IPS-11a (cell line): Measurements from ENCODE around the gene PSPN.

Source experiments
- H3K4me3 ChIP-seq: one replicate; pipeline ENCODE4 v1.5.1; 2013; ENCODE audit warnings: low read depth, low read length, control low read depth

Gene PSPN, protein sequence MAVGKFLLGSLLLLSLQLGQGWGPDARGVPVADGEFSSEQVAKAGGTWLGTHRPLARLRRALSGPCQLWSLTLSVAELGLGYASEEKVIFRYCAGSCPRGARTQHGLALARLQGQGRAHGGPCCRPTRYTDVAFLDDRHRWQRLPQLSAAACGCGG

DNA sequence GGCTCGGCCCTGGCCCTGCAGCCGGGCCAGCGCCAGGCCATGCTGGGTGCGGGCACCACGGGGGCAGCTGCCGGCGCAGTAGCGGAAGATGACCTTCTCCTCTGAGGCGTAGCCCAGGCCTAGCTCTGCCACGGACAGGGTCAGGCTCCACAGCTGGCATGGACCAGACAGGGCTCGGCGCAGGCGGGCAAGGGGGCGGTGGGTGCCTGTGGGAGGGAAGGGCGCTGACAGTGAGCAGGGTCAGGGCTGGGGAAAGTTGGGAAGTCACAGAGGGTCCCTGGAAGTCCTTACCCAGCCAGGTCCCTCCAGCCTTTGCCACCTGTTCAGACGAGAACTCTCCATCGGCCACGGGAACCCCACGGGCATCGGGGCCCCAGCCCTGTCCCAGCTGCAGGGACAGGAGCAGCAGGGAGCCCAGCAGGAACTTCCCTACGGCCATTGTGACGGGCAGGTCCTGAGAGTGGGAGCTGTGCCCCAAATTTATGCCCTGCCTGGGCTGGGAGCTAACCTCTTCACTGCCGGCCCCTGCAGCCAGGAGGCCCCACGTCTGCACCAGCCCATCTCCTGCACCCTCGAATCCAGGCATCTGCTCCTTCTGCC, at the start of gene PSPN:
PSPN (minus strand) TSS at position 523 of the 600 bp plus-strand sequence; CDS start at position 439, 84 bp downstream.
- H3K4me3 ChIP-seq, result no peak within 1 kb of the TSS

DNA sequence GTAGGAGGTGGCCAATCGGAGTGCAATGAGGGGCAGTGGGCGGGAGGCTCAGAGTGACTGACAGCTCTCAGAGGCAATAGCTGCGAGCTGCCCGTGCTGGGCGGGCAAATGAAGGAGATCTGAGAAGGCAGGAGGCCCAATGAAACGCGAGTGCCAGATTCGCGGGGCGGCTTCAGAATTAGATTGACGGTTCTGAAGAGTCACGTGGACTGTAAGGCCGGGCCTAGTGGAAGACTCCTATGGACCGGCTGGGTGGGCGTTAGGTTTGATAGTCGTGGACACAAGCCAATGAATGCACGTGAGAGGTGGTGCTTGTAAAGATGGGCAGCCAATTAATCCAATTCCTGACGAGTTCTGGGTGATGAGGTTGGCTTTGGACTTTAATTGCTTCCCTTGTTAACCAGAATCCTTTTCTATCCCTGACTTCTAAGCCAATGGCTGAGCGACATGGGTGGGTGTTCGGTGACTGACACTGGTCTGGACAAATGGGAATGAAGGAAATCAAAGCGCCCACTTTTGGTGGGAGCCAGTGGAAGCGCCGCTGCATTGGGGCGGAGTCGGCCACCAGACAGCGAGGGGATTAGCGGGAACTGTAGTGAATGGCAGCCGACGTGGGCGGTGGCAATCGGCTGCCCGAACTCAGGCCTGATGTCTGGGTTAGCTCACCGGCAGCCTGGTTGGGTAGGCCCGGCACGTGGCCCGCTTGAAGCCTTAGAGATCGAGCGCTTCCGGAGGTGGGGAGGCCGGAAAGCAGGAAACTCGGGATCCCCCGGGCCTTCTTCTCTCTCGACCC, 49.4 kb upstream of the PSPN start:
- no peak overlapping the region for H3K4me3 ChIP-seq

DNA sequence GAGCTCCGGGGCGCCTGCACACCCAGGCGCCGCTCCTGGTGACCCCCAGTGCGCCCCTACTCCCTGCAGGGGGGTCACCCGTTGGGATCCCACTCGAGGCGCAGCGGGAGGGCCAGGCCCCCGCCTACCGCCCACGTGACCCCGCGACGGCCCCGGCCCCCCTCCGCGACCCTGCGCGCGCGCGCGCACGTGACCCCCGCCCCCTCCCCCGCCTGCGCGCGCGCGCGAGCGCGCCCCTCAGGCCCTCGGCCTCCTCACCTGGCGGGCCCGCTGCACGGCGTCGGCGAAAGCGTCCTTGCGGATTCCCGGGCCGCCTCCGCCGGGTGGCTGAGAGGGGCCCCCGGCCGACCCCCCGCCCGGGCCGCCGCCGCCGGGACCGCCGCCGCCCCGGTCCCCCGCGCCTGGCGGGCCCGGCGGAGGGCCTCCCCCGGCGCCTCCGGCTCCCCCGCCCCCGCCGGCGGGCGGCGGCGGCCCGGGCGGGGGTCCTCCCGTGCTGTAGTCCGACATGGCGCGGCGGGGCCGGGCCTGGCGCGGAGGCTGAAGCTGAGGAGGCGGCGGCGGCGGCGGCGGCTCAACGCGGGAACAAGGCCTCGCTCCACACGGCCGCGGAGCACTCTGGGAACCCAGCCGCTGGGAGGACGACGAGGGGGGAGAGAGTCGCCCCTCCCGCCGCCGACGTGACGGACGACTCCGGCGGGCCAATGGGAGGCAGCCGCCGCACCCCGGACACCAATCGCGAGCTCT, 48.6 kb upstream of the PSPN start, which contains the start of gene KHSRP:
KHSRP (minus strand) TSS at position 617 of the 744 bp plus-strand sequence; CDS start at position 507, 110 bp downstream.
- H3K4me3 ChIP-seq, result peak within 1 kb of the TSS; percentile 97

DNA sequence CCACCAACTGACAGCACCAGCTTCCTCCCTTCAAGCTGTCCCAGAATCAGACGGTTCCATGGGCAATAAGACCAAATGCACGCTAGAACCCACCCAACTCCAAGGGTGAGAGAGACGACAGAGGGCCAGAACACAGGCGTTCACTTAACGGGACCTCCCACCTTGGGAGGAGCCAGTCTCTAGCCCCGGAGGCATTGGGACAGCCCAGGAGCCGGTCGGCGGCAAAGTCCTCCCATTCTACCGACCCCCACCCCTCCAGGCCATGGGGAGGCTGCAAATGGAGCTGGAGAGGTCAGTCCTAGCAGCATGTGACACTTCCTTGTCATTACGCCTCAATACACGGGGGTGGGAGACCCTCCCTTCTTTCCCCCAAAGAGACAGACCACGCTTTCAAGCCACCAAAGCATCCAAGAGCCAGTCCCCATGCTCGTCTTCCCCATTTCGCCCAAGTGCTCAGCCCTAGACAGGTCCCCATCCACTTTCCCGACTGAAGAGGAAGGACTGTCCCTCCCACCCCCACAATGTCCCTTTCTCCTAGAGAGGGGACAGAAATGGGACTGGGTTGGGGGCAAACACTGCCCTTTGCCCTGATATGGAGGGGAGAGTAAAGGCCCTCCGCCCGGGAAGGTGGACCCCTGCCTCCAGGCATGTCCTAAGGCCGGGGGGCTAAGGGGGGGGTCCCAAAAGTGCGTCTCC, 47.9 kb upstream of the PSPN start:
- peak overlapping the region; percentile 97 for H3K4me3 ChIP-seq

DNA sequence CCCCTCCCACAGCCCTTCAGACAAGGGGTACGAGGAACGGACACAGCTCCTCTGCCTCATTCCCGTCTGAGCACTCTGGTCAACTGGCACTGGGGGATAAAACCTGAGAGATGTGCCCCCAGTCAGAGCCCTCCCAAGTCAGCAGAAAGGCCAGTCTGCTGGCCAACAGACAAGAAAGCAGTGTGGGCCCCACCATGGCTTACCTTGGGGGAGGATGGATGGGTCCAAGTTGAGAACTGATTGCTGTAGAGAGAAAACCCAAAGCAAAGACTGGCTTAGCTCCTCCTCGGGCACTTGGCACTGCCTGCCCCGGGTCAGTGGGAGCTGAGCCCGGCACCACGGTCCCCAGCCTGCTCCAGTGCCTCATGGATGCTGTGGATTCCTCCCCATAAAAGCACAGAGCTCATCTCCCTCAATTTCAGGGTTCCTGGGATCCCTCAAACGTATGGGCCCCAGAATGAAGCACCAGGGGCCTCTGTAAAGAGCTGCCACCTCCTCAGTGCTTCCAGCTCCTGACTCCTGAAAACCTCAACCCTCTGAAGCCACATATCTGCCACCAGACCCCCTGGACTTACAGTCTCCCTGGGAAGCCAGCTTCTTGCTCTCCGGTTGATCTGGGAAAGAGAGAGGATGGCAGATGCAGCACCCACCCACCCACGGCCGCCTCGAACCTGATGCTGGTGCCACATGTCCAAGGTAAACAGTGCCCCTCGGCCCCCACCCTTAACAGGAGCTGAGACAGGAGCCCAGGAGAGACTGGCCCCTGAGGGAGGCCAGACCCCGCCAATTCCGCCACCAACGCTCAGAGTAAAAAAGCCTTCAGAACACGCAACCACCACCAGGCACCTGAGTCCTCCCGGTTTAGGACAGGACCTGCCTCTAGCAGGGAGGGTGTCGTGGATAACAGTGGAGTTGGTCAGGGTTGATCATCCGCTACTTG, 45.6 kb upstream of the PSPN start:
- H3K4me3 ChIP-seq, result no peak overlapping the region

DNA sequence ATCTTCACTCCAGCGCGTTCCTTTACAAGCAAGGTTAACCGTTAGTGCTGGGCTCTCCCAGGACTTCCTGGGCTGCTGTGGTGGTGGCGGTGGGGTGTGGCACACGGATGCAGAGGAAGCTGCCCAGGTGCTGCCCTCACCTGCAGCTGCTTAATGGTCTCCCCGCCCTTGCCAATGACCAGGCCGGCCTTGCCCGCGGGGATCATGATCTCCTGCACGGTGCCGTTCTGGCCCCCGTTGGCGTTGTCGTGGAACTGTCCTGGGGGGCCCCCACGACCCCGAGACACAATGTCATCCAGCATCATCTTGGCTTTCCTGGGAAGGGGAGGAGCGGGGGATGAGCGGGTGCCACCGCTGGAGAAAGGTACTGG, 42.8 kb upstream of the PSPN start:
- no peak overlapping the region for H3K4me3 ChIP-seq

DNA sequence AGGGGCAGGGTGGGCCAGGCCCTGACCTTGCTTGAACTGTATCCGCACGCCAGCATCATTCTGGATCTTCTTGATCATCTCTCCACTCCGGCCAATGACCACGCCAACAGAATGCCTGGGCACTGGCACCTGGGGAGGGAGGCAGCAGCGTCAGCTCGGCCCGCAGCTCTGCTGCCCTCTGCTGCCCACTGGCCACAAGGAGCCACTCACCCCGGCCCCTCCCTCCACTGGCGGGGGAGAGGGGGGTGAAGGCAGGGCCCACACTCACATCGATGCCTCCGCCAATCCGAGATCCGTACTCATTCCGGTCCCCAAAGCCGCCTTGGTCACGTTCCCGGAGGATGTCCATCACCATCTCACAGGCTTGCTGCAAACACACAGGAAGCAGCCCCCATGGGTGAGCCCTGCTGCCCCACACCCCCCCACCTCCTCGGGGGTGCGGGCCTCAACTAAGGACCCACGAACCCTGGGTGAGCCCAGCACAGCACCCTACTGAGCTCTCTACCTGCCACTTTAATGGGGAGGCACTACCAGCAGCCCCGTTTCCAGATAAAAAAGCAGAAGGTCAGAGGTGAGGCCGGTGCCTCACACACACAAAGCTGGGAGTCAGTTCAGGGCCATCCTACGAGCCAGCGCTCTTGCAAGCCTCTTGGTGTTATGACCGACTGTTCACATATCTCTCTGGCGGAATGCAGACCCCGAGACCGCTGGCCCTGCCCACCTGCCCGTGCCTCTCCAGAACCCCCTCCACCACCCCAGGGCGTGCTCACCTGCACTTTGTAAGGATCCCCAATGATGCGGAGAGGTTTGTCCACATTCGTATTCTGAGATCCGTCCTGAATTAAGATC, 42.2 kb upstream of the PSPN start:
- no peak overlapping the region for H3K4me3 ChIP-seq

DNA sequence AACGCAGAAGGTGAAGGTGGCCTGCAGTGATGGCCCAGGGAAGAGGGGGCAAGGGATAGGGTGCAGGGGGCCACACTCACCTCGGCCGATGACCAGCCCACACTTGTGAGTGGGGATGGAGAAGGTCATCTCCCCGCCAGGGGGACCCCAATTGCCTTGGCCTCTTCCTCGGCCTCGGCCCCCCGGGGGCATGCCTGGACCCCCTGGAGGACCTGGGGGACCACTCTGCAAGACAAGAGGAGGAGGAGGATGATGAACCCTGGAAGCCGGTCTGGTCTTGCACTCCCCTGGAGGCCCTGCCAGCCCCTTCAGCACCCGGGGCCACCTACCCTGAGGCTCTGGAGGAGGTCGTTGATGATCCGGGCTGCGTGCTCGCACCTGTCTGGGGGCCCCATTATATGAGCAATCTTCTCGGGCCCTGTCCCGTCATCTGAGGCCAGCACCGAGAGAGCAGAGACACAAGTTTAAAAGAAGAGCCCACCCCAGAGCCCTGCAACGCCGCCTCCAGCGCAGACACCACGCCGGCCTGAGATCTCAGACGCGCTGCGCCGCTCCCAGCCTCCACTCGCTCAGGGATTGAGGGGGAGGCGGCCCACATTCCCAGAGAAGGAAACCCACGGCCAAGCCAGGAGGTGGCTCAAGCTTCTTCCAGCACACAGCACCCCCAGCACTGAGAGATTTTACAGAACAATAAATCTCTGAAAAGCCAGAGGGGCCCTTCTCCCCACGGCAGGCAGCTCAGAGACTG, 41.1 kb upstream of the PSPN start:
- H3K4me3 ChIP-seq, result no peak overlapping the region

DNA sequence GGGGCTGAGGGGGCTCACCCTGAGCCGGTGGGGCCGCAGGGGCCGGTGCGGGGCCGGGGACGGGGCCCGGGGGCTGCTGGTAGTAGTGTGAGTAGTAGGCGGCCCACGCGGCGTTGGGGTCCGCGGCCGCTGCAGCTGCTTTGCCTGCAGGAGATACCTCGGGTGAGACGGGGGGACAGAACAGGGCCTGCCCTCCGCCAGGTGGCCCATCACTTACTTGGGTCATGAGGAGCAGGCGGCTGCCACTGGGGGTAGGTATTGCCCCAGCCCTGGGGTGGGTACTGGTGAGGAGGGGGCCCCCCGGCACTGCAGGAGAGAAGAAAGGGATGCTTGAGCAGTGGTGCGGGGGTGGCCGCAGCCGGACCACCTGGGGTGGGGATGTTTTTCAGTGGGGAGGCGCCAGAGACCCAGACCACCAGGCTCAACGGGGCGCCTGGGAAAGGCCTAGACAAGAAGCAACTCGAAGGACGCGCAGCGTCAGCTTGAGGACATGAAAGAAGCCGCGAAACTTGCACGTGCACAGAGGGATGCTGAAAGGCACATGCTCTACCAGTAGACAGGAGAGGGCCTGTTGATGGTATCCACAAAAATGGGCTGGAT, 40.0 kb upstream of the PSPN start:
- H3K4me3 ChIP-seq, result no peak overlapping the region

DNA sequence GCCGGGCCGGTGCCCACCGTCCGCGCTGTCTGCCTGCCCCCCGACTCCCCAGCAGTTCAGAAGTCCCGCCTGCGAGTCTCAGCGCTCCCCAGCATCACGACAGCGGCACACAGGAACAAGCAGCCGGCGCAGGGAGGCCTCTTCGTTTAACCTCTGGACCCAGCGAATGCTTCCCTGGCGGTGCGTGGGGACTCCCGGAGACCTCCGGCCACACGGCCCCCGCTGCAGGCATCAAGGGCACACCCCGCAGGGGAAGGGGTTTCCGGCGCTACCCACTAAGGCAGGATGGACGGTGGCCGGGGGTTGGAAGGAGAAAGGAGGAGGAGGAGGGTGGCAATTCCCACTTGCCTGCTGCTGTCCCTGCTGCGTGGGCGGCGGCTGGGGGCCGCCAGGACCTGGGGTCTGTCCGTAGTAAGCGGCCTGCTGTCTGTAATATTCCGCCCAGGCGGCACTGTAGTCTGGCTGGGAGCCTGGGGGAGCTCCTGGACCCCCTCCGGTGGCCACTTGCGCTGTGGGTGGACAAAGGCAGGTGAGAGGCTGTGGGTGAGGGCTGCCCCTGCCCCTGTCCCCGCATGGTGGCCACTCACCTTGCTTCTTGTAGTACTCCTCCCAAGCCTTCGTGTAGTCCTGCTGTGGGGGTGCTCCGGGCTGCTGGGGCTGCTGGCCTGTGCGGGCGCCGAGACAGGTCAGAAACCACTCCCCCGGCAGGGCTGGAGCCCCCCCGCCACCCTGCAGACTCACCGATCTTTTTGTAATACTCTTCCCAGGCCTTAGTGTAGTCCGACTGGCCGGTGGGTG, 39.3 kb upstream of the PSPN start:
- H3K4me3 ChIP-seq, result no peak overlapping the region

DNA sequence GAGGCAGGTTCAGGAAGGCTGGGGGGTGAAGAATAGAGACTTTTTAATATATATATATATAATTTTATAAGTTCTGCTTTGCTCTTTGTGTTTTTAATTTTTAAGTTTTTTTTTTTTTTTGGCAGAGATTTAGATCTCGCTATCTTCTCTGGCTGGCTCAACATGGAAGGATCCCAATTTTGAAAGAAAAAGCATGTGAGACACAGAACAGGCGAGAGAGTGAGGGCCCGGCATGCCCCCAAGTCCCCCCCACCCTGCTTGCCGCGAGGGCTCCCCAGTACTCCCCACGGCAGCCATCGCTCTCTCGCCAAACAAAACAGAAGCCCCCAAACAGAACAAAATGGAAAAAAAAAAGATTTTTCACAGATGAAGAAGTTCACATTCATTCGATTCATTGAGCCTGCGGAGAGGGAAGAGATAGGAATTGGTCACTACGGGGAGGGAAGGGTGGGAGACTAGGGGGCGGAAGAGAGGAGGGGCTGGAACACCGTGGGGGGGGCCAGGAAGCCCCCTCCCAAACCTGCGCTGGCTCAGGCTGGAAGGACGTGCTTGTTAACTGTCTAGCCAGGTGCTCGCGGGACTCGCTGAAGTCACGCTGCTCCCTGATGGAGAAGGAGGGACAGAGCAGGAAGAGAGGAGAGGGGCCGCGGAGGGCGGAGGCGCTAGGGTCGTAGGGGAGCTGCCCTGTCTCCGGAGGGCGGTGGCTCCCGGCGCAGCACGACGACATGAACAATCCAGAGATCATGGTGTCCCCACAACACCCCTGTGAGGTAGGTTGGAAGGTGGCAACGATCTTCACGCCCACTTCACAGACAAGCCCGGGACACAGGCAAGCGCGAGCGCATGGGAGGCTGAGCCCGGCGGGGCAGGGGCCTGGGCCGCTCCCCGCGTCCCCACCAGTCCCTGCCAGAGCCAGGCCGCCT, 38.2 kb upstream of the PSPN start:
- H3K4me3 ChIP-seq, result no peak overlapping the region

DNA sequence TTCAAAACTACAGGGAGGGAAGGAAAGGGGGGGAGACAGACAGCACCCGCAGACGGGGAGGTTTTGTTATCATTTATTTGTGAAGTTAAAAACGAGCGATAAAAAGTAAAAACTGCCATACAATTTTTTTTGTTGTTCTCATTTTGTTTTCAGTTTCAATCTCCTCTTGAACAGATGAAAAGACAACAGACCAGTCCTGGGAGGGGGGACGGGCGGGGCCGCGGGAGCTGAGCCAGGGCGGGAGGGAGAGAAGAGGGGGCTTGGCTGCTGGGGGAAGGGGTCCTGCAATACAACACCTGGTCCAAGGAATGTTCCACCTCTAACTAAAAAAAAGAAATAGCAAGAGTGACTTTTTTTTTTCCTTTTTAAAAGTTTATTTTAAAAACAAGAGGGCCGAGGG, 37.6 kb upstream of the PSPN start:
- H3K4me3 ChIP-seq, result no peak overlapping the region

DNA sequence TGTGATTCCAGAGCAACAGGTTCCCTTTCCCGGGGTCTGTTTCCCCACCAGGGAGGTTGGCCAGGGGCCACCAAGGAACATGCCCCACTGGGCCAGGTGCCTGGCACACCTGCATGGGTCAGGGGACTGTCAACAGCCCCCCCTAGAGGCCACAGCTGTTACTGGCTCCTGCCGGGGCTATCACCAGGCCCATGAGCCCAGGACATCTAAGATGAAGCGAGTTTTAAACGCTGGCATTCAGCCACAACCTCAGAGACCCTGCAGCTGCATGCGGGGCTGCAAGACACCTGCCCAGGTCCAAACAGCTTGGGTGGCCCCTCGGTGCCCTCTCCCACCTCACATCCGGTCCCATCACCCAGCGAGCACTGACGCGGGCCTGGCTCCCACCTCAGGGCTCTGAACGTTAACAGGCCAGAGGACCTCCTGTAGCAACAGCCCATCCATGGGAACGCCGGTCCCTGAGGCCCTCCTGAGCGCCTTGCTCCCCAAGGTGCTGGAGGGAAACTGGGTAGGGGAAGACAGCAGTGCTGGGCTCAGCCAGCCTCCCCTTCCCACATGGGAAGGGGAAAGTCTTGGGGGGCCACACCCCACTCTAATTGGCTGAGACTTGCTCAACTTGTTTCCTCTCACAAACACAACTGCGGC, 36.8 kb upstream of the PSPN start:
- no peak overlapping the region for H3K4me3 ChIP-seq

DNA sequence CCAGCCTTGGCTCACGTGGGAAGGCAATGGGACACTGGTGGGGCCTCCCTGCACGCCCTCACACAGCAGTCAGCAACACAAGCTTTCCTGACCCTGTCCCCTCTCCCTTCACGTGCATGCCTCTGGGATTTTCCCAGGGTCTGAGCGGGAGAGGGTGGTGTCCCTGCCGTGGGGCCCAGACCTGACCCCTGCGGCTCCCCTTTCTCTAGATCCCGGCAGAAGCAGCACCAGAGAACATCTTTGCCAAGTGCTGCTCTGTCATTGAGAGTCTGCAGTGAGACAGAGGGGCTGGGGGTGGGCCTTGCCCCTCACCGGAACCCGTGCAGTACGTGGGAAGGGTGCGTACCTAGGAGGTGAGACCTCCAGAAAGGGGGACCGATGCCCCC, 36.3 kb upstream of the PSPN start:
- H3K4me3 ChIP-seq, result no peak overlapping the region

DNA sequence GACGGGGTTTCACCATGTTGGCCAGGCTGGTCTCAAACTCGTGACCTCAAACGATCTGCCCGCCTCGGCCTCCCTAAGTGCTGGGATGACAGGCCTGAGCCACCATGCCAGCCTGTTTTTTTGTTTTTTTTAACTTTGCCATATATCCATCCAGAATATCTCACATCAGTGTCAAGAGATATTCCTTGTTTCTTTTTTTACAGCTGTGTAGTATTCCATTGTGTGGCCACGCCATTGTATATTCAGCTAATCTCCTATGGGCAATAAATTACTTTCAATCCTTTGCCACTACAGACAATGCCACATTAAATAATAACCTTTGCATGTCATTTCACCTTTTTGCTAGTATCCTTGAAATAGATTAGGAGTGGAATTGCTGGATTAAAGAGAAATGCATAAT, 33.6 kb upstream of the PSPN start:
- H3K4me3 ChIP-seq, result no peak overlapping the region

DNA sequence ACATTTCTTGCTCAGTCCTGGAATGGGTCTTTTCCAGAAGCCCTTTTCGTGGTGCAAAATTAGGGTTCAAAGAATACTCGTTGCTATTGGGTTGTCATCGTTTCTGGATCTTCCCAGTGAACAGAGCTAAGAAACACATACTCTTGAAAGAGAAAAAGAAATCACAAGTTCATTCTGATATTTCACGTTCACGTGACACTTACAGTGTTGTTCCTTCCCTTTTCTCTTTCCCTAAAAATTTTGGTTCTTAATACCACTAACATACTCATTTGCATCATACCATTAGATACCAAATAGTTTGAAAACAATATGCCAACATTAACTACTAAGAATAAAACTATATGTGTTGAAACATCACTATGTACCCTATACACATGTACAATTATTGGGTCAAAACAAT, 30.7 kb upstream of the PSPN start:
- H3K4me3 ChIP-seq, result no peak overlapping the region
